GM19455 (cell line): ENCODE data around the gene ARPP19.
"Not testable (repeated sequence)": the region's sequence is repeated elsewhere in the genome, so short reads cannot be mapped to it uniquely, and the experiment has no call there.

ENCODE experiments used
- ATAC-seq: cut with Tn5 transposase; IDR thresholded peaks from one replicate; pipeline ENCODE4 v1.9.1; 2021; ENCODE audit not compliant: unreplicated experiment

ARPP19 gene, protein sequence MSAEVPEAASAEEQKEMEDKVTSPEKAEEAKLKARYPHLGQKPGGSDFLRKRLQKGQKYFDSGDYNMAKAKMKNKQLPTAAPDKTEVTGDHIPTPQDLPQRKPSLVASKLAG

DNA sequence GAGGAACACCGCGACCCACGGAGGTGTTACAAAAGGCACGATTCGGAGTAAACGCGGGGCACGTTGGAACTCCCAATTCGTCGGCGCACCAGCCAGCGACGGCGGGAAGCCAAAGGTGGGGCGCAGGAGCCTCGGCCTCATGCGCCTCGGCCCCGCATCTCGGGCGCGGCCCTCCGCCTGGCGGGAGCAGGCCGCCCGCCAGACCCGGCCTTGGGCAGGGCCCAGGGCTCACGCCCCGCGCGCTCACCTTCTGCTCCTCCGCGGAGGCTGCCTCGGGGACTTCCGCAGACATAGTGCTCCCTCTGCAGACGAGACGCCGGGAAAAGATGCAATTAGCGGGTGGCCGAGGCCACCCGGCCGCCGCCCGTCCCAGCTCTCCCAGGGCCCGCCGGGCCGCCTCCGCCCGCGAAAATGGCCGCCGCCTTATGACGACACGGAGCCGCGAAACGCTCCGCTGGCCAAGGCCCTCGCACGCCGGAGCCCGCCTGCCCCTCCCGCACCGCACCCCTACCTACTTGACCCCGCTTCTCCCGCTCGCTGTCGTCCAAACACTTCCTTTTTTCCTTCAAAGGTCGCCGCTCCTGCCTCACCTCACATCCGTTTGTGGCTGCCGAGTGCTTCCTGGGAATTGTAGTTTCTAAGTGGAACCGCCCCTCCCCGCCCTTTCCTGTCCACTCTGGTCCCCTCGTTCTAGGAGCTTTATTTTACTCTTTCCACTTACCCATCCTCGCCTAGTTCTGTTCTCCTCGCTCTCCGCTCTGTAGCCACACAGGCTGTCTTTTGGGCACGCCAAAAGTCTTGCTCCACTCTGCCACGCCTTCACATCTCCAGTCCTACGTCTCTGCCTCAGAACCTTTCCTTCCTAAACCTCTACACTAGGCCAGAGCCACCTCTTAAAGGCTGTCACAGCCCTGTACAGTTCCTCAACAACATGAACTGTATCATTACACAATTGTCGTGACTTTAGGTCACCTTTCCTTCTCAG, at the start of gene ARPP19:
Gene ARPP19 (minus strand): TSS at position 430 of the 985 bp plus-strand sequence. CDS start 138 bp downstream, at position 292.
- peak; percentile 67 for ATAC-seq

DNA sequence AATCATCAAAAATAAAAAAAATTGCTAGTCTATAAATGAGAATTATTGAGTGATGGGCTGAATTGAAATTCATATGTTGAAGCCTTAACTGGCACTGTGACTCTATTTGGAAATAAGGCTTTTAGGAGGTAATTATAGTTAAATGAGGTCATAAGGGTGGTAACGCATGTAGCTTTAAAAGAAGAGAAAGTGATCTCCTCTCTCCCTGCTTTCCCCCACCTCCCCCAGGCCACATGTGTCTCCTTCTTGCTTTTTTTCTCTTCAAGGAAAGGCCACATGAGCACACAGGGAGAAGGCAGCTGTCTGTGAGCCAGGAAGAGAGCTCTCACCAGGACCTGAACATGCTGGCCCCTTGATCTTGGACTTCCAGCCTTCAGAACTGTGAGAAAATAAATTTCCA, 48.2 kb upstream of the ARPP19 start:
- ATAC-seq = no peak

DNA sequence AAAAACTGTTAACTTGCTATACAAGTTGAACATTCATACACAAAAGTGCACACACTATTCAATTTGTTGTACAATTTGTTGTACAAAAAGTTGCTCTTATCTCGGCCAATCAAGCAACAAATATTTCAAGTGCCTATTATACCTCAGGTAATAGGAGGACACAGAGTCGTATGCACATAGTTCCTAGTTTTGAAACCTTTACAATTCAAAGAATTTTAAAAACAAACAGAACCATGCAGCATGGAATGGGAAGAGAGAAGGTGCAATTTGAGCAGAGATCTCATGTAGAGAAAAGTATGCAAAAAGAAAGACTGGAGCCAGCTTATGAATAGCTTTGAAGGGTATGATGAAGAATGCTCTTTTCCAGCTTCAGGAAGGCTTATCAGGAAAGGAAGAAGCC, 46.5 kb upstream of the ARPP19 start:
- no peak for ATAC-seq

DNA sequence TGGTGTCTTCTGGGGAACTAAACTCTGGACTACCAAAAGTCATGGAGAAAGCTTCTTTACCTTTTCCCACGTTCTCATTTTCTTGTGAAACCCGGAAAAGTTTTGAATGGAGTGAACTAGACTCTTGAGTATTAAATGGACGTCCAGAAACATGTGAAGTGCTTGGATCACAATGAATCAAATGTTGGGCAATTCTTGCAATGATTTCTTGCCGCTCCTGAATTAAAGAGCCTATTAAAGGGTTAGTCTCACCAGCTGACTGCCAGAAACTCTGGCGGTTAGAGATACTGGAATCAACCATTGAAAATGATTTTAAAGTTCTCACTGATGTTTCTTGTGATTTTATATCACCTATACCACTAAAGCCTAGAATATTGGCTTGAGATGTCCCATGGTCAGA, 40.8 kb upstream of the ARPP19 start:
- ATAC-seq = no peak

DNA sequence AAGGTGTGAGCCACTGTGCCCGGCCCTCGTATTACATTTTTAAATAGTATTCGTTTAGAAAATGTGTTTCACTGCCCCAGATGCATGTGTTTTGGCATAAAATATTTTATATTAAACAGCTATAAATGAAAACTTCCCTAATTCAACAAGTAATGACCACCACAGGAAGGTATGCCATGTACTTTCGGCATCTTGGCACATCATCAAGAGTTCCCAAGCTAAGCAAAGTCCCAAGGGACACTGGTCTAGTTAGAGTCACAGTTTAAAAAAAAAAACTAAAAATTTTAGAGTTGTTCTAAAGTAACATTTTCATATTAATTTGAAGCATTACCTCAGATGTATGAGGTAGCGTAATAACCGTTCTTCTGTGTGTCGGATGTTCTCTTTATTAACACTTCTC, 15.6 kb upstream of the ARPP19 start:
- no peak for ATAC-seq

DNA sequence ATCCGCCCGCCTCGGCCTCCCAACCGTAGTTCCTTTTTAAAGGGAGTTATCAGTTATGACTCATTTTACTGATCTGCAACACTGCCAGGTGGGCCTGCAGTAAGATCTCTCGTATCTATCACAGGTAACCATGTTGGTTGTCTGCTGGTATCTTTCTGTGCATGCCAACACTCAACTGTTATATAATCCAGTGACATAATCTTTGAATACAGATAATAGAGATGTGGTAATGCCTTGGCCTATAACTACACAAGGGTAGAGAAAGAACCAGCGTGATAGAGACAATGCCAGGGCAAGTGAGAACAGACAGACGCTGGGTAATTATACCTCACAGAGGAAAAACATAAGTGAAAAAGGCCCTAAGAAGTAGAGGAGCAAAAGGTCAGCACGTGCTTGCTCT, 11.0 kb upstream of the ARPP19 start:
- ATAC-seq = no peak

DNA sequence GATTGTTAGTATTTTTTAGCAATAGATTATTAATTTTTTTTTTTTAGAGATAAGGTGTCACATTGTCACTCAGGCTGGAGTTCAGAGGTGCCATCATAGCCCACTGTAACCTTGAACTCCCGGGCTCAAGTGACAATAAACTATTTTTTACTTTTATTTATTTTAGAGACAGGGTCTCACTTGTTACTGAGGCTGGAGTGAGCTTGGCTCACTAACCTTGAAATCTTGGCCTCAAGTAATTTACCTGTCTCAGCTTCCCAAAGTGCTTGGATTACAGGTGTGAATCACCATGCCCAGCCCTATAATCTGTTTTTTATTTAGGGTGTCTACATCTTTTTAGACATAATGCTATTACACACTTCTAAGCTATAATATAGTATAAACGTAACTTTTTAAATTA, 7.9 kb upstream of the ARPP19 start:
- no peak for ATAC-seq

DNA sequence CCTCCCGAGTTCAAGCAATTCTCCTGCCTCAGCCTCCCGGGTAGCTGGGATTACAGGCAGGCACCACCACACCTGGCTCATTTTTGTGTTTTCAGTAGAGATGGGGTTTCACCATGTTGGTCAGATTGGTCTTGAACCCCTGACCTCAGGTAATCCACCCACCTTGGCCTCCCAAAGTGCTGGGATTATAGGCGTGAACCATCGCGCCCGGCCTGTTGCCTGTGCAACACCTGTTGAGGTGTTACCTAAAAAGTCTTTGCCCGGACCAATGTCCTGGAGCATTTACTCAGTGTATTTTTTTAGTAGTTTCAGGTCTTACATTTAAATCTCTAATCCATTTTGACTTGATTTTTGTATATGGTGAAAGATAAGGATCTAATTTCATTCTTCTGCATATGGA, 6.7 kb upstream of the ARPP19 start:
- ATAC-seq = not testable (repeated sequence)

DNA sequence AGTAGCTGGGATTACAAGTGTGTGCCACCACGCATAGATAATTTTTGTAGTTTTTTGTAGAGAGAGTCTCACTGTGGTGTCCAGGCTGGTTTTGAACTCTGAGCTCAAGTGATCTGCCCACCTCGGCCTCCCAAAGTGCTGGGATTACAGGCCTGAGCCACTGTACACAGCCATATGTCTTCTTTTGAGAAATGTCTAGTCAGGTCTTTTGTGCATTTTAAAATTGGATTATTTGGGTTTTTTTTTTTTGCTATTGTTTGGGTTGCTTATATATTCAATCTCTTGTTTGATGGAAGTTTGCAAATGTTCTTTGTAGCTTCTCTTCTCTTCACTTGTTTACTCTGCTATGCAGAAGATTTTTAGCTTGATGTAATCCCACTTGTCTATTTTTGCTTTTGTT, 6.2 kb upstream of the ARPP19 start:
- ATAC-seq = no peak

DNA sequence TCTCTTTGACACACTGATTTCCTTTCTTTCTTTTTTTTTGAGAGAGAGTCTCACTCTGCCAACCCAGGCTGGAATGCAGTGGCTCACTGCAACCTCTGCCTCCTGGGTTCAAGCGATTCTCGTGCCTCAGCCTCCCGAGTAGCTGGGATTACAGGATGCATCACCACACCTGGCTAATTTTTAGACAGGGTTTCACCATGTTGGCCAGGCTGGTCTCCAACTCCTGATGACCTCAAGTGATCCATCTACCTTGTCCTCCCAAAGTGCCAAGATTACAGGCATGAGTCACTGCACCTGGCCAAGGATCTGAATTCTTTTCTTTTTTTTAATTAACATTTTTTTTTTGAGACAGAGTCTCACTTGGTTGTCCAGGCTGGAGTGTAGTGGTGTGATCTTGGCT, 5.8 kb upstream of the ARPP19 start:
- ATAC-seq = not testable (repeated sequence)

DNA sequence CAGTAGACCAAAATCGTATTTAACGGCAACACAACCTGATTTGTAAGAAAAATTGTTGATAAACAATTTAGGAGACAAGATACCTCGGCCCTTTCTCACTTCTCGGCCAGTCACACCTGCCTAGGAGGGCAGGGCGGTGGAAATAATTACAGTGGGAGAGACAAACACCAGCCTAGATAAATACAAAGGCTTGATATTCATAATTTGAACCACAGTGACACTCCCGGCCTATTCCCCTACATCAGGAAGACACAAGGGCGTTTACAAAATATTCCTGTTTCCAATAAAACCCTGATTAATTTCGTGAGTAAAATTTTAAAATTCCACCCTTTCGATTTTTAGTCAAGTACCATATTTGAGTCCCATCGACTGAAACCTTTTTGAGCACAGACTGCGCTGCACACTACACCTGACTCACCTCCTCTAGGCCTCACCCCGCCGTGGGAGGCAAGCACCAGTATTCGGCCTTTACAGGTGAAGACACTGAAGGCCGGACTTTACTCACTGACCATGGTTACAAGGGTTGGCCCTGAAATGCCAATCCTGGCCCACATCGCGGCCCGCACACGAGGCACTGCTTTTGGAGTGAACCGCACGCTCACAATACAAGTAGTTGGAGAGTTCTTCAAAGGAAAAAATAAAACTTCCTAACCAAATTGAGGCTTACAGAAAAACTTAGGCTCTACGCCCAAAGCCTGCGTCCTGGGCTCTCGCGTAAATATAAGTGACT, 794 bp downstream of the ARPP19 start:
- no peak for ATAC-seq

DNA sequence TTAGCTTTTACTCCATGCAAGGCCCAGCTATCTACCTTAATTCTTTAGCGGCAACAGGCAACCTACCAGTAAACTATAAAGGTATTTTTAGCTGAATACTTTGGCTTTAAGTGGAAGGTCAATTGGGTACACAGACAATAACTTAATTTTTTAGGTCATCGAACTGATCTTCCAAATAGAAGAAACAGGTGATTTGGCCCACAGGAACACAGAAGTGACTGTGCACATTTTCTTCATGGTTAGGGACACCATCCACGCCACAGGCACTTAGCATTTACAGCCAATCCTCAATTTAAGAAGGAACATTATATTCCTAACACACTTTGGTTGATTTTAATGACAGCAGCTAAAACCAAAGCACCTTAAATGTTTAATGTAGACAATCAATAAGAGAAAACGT, 1.9 kb downstream of the ARPP19 start:
- no peak for ATAC-seq

DNA sequence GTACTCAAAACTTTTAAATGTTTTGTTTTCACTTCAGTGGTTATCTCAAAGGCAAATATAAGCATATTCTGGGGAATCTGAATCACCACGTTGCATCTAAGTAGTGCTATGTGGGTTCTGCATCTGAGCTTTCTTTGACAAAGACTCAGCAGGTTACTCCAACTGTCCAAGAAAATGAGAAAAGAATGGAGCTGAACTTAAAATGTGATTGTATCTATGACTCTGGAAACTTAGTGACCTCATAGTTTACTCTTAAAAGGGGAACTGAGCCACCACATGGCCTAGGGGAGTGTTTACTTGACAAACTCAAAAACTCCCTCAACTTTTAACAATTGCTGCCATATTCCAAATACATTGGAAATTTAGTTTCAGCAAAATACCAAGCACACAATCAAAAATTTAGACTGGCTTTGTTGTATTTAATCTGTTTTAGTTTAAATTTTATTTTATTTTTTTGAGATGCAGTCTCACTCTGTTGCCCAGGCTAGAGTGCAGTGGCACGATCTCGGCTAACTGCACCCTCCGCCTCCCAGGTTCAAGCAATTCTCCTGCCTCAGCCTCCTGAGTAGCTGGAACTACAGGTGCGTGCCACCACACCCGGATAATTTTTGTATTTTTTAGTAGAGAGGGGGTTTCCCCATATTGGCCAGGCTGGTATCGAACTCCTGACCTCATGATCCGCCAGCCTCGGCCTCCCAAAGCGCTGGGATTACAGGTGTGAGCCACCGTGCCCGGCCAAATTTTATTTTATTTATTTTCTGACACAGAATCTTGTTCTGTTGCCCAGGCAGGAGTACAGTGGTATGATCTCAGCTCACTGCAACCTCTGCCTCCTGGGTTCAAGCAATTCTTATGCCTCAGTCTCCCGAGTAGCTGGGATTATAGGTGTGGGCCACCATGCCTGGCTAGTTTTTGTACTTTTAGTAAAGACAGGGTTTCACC, 3.1 kb downstream of the ARPP19 start:
- peak; percentile 43 for ATAC-seq

DNA sequence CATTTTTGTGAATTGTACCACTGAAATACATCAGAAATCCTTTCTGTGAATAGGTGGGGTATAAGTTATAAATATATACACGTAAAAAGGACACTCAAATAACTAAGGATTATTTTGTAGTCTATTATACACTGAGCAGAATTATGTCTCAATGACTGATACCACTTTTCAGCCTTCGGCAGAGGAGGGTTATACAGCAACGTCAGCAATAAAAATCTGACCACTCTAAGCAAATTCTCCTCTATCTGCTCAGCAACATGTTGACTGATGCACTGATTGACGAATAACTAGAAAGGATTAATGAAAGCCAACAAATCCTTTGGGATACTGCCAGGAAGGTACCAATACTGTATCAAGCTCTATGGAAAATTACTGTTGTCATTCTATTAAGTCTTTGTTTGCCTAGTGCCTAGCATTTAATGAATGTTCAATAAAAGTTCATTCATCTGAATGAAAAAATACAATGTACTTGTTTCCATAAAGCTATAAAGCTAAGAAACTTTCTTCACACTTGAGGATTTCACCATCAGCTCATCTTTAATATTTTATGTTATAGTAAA, 5.2 kb downstream of the ARPP19 start:
- ATAC-seq = no peak

DNA sequence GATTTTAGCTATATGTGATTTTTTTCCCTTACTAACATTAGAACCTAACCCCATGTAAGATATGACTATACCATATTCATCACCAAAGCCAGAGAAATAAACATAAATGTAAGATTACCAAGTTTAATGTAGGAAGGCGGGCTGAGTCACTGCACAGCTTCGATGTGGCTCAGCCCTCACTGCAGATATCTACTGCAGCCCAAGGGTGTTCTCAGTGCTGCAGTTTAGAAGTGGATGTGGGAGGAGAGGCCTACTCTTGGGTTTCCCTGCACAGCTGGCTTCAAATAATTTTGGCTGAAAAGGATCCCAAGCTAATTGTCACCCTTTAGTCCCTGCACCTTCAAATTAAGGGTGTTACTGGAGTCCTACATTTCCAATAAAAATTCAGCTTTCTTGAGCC, 9.3 kb downstream of the ARPP19 start:
- no peak for ATAC-seq

DNA sequence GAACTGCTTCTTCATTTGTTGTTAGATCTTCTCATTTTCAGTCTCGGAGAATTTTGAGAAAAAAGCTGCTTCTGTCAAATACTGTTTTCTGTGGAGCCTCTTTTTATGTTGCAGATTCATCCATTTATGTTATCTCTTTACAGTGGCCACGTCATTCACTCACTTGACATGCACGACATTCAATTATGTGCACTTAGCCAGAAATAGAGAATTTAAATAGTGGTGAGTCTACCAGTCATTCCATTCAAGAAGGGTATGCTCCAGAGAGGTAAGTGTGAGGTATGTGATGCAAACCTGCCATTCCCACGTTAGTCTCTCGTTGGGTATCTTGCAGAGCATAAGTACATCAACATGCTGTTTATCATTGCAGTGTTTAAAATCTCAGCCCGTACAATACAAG, 9.8 kb downstream of the ARPP19 start:
- ATAC-seq = no peak

DNA sequence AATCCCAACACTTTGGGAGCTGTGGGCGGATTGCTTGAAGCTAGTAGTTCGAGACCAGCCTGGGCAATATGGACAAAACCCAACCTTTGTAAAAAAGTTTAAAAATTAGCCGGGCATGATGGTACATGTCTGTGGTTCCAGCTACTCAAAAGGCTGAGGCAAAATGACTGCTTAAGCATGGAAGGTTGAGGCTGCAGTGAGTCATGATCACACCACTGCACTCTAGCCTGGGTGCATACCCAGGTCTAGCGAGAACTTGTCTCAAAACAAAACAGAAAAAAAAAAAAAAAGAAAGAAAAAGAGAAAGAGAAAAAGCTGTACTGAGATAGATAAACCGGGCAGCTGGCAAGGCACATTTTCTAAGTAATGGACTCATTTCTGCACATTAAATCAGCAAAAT, 10.6 kb downstream of the ARPP19 start:
- ATAC-seq = peak; percentile 71

DNA sequence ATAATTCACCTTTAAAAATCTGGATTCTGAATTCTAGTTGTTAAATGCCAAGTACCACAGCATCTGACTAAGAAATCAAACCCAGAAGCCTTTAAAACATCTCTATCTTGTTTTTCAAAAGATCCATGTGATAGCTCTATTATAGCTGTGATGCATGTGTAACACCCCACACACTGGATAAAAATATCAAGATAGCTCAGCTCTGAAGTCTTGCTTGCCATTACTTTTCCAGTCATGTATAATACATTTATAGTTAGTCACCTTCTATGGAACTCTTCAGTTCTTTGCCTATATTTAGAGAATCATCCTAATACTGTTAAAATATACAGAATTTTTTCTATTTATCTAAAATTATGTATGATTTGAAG, 11.6 kb downstream of the ARPP19 start:
- no peak for ATAC-seq

DNA sequence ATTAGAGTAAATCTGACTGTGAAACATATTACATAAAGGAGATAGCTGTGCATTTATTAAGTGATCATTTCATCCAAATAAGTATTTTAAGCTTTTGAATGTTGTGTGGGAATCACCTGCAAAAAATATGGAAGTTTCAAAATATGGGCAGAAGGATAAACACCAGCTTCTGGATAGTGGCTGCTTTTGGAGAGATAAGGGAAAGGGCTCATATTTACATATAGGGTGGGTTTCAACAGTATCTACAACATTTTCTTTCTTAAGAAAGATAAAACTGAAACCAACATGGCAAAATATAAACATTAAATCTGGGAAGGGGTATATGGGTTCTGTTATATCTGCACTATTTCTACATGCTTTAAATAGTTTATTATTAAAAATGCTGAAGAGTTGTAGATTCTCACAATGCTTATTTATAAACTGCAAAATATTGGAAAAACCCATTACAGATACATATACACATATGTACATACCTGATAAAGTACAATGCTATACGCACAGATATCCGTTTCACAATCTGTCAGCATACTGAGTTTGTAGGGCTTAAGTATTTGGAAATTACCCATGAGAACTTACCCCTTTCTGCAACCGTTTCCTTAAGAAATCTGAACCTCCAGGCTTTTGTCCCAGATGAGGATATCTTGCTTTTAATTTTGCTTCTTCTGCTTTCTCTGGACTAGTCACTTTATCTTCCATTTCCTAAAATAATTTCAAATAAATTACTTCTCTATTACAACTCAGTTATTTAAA, 12.1 kb downstream of the ARPP19 start:
- no peak for ATAC-seq

DNA sequence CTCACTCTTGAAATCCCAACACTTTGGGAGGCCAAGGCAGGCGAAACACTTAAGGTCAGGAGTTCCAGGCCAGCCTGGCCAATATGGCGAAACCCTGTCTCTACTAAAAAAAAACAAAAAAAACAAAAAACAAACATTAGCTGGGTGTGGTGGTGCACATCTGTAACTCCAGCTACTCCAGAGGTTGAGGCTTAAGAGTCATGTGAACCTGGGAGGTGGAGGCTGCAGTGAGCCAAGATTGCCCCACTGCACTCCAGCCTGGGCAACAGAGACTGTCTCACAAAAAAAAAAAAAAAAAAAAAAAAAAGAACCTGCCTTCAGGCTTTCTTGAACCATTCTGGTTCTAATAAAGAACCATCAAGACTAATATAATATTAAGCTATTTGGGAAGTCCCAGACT, 16.5 kb downstream of the ARPP19 start:
- ATAC-seq = no peak
